CMK (cell line): Measurements from ENCODE around the gene FBXO44.
"Not testable (repeated sequence)": the region's sequence is repeated elsewhere in the genome, so short reads cannot be mapped to it uniquely, and the experiment has no call there.

ENCODE experiments used
- DNase-seq: peaks from one replicate; pipeline ENCODE4 v3.0.0-alpha.2; 2010; ENCODE audit warnings: low read depth

The FBXO44 gene

DNA sequence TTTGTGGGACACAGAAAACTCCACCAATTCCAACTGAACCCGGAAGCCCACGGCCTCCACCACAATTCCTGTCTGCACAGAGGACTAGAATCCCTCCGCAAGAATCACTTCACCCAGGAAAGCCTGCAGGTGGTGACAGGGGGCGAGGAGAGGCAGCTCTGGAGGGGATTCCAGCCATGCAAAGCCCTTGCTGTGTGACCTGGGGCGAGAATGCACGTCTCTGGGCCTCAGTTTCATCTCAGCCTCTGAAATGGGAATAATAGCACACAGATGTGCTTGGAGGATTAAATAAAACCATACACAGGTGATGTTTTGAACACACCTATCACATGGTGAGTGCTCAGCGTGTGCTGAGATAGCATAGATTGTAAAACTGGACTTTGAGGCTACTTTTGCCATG lies 14.6 kb upstream of the FBXO44 start:
- DNase-seq, result no peak

DNA sequence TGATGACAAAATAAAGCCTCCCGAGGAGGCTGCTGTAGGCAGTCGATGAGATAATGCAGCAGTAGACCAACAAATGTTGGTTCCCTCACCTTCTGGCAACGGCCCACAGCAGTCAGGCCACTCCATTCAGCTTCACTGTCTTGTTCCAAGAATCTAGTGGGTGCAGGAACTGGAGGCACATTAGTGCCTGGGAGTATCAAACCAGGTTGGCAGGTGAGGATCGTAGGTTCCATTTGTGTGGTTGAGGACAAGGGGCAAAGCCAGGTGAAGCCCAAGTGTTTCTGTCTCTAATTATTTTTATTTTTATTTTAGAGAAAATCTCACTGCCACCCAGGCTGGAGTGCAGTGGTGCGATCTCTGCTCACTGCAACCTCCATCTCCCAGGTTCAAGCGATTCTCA lies 13.7 kb upstream of the FBXO44 start:
- no peak for DNase-seq

GRCh38 chr1:11641776-11642305 lies 12.8 kb upstream of the FBXO44 start:
- DNase-seq, result no peak

GRCh38 chr1:11642418-11643017 lies 12.2 kb upstream of the FBXO44 start:
- not testable (repeated sequence) for DNase-seq

DNA sequence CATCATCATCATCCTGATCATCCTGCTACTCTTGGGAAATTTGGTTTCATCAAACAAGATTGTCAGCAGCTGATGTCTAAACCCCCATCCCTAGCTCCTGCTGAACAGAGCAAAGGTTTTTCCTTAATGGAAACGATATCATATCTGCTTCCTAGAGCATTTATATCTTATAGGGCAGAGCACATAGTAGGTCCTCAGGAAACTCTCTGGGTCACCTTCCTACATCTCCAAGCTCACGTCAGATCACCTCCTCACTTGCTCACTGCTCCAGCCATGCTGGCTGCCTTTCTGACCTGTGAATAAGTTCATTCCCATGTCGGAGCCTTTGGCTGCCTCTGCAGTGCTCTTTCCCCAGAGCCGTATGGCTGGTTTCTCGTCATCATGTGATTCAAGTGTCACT lies 10.9 kb upstream of the FBXO44 start:
- no peak for DNase-seq

DNA sequence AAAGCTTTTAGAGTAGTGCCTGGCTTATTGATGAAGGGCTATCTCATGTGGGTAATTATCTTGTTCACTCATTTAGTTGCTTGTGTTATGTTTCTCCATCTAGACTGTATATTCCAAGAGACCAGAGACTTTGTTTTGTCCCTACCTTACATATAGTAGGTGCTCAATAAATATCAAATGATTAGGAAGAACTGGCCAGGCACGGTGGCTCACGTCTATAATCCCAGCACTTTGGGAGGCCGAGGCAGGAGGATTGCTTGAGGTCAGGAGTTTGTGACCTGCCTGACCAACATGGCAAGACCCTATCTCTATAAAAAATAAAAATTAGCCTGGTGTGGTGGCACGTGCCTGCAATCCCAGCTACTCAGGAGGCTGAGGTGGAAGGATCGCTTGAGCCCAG lies 9.4 kb upstream of the FBXO44 start:
- DNase-seq, result no peak

DNA sequence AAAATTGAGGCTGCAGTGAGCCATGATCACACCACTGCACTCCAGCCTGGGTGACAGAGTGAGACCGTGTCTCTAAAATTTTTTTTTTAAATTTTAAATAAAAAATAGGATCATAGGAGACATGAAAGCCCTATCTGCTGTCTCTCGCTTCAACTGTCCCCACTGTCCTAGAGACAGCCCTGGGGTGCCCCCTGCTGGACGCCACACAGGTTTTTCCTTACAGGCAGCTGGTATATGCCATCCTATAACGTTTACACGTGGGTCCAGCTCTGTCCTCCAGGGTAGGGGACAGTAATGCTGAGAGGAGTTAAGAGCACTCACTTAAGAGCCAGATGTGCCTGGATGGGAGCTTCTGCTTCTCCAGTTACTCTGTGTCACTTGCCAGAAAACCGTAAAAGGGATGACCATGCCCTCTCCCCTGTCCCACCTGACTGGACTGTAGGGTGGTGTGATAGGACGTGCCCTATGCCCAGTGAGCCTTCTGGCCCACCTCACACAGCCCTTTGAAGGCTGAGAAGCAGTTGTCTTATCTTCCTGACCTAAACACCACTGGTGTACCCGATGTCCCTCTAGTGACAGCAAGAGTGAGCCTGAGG lies 8.9 kb upstream of the FBXO44 start:
- peak; percentile 60 for DNase-seq

GRCh38 chr1:11646317-11646716 lies 8.4 kb upstream of the FBXO44 start:
- DNase-seq, result no peak

DNA sequence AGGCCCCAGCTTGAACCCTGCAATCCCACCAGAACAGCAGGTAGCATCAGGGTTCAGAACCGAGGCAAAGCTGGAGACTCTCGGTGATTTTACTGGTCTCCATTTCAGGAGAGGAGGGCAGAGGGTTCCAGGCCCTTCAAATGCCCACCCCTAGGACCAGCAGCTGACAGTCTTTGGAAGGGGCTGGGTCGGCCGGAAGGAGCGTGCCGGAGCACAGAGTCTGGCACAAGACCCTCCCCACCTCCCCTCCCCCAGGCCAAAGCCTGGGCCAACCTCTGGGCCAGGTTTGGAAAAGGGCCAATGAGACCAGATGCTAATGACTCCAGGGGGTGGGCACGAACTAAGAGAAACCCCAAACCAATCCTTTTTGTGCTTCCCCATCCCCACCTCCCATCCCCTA lies 7.3 kb upstream of the FBXO44 start:
- no peak for DNase-seq

DNA sequence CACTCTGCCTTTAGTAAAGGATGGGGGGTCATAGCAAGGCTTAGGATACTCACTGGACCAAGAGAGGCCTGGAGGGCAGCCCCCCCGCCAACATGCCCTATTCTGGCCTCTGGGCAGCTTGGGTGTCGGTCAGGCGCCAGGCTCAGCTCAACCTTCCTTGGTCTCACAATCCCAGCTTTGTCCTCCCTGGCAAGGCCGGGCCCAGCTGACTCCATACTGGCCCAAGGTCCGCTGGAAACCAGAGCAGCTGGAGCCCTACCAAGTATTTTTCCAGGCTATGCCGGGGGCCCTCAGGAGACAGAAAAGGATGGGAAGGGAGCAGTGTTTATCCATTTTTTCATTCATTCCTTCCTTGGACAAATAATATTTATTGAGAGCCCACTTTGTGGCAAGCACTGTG lies 6.6 kb upstream of the FBXO44 start:
- no peak for DNase-seq

DNA sequence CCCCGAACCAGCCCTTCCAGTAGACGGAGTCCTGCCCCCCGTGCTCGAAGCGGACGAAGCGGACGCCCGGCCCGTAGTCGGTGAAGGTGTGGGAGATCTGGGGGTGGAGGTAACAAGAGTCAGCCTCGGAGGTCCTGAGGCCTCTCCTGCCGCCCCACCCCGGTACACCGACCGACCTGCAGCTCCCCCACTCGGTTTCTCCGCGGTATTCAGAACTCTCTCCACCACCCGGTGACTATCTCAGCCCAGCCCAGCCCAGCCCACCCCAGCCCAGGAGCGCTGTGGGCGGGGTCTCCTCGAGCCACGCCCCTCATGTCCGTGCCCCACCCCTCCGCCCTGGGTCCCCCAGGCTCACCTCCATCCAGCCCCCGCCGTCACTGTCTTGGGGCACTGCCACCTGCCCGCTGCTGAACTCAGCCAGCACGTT lies 5.9 kb upstream of the FBXO44 start:
- DNase-seq, result no peak

DNA sequence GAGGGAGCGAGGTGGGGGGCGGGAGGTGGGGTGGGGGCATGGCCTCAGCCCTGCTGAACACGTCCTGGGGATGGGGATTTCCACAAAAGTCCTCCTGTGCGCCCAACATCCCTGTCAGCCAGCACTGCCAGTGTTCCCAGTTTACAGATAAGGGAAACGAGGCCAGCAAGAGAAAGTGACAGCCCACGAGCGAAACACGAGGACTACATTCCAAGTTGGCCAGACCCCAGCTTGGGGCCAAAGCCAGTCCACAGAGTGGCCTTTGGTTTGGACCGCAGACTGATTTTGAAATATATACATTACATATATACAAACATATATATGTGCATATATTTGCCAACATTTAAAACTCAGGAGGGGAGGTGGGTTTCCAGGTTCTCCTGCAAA lies 5.4 kb upstream of the FBXO44 start:
- no peak for DNase-seq

- DNase-seq, result no peak
Observed at GRCh38 chr1:11649624-11650330, 4.9 kb upstream of the FBXO44 start.

GRCh38 chr1:11650331-11650991 lies 4.2 kb upstream of the FBXO44 start:
- DNase-seq, result peak; percentile 80

- no peak for DNase-seq
Observed at GRCh38 chr1:11651017-11651416, 3.7 kb upstream of the FBXO44 start.

DNA sequence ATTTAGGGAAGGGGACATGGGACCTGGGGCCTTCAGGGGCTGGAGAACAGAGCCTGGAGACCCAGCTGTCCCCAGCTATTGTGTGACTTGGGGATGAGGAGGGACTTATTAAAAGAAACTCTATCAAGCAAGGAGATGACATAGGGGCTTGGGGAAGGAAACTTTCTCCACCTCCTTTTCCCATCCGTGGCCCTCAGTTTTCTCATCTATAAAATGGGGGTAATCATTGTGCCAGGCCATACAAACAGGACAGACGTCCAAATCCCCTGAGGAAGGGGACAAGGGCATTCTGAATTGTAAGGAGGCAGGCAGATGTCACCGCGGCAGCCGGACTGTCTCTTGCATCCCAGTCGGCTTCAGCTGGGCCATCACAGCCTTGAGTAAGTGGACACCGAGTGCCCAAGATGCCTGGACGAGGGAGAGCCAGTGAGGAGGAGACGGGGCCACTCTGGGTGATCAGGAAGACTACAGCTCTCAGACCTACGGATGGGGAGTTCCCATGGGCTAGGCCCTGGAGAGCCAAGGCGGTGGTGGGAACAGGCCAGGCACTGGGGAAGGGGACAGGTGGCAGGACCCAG lies 2.4 kb upstream of the FBXO44 start:
- DNase-seq, result no peak

DNA sequence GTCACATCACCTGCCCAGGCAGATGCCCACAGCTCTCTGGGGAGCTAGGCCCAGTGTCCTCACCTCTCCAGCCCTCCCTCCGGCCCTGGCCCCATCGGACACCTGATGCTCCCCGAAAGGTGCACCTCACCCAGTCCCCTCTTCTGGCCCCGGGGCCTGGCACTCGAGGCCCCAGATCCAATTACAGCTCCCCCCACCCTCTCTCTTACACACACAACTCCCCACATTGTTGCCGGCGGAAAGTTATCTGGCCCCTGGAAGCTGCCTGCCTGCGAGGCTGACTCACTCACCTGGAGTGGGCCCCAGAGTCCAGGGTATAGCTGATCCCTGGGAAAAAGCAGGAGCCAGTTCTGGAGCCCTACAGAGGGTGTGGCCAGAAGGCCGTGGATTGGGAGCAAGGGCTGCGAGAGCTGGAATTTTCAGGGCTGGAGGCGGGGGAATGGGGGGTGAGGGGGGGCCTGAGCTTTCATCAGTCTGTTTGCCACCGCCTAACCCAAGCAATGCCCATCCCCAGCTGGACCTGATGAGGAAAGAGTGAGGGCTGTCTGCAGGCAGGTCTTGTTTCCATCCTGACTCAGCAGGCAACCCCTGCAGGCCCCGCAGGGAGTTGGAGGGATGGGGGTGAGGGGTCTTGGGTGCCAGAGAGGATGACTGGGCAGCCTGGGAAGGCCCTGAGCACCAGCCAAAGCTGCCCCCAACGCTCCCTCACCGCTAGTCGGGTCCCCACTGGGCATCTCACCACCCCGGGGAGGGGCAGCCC lies 1.4 kb upstream of the FBXO44 start:
- no peak for DNase-seq

- DNase-seq, result no peak
Observed at GRCh38 chr1:11653861-11654136, 878 bp upstream of the FBXO44 start.

- DNase-seq, result no peak
Observed at GRCh38 chr1:11654939-11655808, 497 bp downstream of the FBXO44 start.

GRCh38 chr1:11657654-11658053 lies 3.0 kb downstream of the FBXO44 start:
- DNase-seq, result no peak

- DNase-seq, result no peak
Observed at GRCh38 chr1:11658542-11658941, 3.9 kb downstream of the FBXO44 start.
